ENCODE results near the gene JMJD6.
"Not testable (repeated sequence)": the region's sequence is repeated elsewhere in the genome, so short reads cannot be mapped to it uniquely, and the experiment has no call there.

JMJD6 gene

DNA sequence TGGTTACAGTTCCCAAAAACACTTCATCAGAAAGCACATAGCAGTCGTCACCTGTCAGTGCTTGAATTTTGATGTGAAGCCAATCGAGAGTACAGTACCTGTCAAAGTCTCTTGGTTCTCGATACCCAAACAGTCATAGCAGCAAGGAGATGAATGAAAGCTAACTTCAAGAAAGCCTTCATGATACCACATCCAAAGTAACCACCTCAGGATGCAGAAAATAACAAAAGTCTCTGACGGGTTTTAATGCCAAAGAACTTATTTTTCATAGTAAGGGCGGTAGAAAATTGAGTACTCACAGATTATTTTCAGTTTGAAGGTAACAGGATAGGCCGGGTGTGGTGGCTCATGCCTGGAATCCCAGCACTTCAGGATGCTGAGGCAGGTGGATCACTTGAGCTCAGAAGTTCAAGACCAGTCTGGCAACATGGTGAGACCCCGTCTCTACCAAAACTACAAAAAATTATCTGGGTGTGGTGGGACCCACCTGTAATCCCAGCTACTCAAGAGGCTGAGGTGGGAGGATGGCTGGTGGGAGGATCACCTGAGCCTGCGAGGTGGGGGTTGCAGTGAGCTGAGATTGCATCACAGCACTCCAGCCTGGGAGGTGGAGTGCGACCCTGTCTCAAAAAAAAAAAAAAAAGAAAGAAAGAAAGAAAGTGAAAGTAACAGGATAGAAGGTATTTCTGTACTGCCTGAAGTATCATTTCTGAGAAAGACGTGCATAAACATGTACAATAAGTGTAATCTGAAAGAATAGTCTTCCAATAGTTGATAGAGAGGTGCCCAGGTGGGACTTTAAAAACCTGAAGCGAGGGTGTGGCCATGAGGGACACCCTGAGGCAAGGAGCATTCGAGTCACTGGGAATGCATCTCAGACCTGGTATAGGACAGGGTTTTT, 26.9 kb upstream of the JMJD6 start:
- no peak overlapping the region for H3K4me3 ChIP-seq (ENCODE audit: low read depth, low read length)
- TF ChIP-seq, protein P1, sequence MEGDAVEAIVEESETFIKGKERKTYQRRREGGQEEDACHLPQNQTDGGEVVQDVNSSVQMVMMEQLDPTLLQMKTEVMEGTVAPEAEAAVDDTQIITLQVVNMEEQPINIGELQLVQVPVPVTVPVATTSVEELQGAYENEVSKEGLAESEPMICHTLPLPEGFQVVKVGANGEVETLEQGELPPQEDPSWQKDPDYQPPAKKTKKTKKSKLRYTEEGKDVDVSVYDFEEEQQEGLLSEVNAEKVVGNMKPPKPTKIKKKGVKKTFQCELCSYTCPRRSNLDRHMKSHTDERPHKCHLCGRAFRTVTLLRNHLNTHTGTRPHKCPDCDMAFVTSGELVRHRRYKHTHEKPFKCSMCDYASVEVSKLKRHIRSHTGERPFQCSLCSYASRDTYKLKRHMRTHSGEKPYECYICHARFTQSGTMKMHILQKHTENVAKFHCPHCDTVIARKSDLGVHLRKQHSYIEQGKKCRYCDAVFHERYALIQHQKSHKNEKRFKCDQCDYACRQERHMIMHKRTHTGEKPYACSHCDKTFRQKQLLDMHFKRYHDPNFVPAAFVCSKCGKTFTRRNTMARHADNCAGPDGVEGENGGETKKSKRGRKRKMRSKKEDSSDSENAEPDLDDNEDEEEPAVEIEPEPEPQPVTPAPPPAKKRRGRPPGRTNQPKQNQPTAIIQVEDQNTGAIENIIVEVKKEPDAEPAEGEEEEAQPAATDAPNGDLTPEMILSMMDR (IDR thresholded peaks at IDR 0.05; ENCODE audit: low read depth, low read length): no peak

DNA sequence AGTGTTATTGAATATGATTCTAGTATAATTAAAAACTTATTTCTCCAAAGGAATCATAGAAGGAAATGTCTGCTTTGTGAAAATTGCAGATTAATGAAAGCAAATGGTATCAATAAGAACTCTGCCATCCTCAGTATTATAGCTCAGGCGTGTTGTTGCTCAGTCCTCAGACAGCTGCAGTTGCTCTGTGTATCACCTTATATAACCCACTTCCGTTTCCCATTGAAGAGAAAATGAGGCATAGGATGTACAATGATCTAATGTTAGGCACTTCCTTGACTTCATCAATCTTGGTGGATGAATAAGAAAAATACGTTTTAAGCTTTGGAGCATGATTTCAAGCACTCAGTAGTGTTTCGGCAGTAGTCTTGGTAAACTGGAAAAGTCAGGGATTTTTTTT, 25.6 kb upstream of the JMJD6 start:
- no peak overlapping the region for H3K4me3 ChIP-seq (ENCODE audit: low read depth, low read length)
- TF ChIP-seq, protein P1 (IDR thresholded peaks at IDR 0.05; ENCODE audit: low read depth, low read length): no peak

DNA sequence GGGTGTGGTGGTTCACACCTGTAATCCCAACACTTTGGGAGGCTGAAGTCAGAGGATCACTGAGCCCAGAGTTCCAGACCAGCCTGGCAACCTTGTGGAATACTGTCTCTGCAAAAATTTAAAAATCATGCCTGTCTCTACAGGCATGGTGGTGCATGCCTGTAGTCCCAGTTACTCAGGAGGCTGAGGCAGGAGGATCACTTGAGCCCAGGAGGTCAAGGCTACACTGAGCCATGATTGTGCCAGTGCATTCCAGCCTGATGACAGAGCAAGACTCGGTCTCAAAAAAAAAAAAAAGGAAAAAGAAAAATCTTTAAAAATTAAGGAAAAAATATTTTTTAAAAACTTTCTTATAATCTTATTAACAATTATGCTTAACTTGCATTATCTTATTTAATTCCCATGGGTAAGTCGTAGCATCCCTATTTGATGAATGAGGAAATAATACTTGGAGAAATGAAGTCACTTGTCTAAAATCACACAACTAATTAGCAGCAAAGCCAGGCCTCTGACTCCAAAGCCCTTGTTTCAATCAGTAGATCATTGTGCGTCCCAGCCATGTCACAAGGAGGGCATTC, 25.1 kb upstream of the JMJD6 start:
- no peak overlapping the region for H3K4me3 ChIP-seq (ENCODE audit: low read depth, low read length)
- TF ChIP-seq, protein P1 (IDR thresholded peaks at IDR 0.05; ENCODE audit: low read depth, low read length): no peak

DNA sequence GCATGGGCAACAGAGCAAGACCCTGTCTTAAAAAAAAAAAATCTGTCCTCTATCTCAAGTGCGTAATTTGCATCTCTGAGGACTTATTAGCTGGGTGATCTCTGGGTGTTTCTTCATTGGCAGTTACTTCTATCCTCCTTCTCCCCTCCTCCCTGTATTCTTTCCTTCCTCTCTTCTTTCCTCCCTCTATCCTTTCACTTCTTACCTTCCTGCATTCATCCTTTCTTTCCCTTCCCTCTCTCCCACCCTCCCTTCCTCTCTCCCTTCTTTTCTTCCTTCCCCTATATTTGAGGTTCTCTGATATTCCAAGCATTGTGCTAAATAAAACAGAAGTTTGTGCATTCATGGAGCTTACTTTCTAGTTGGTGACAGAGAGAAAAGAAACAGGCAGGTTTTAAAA, 22.3 kb upstream of the JMJD6 start:
- no peak overlapping the region for H3K4me3 ChIP-seq (ENCODE audit: low read depth, low read length)
- TF ChIP-seq, protein P1 (IDR thresholded peaks at IDR 0.05; ENCODE audit: low read depth, low read length): no peak

DNA sequence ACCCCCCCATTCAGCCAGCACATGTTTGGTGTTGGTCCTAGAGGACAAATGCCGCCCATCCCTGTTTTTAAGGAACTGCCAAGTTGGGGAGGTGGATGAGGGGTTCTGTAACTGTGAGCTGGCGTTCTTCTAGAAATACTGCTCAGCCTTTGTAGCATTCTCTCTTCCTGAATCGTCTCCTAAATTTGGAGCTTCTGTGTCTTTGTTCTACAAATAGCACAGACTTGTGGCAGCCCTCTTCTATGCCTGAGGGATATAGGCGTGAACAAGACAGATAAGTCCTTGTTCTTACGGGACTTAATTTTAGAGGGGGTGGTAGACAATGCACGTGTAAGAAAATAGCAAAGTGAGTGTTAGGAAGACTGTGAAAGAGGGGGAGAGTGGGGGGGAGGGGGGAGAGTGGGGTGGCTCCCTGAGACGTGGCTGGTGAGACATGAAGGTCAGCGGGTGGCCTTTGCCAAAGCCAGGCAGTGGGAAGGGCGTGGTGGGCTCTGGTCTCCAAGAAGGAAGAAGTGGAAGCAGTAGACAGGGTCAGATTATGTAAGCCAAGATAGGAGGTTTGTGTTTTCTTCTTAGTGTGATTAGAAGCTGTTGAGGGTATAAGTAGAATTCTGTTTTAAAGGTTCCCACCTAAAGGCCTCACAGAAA, 21.4 kb upstream of the JMJD6 start:
- H3K4me3 ChIP-seq (ENCODE audit: low read depth, low read length): no peak overlapping the region
- TF ChIP-seq, protein P1 (IDR thresholded peaks at IDR 0.05; ENCODE audit: low read depth, low read length): no peak

DNA sequence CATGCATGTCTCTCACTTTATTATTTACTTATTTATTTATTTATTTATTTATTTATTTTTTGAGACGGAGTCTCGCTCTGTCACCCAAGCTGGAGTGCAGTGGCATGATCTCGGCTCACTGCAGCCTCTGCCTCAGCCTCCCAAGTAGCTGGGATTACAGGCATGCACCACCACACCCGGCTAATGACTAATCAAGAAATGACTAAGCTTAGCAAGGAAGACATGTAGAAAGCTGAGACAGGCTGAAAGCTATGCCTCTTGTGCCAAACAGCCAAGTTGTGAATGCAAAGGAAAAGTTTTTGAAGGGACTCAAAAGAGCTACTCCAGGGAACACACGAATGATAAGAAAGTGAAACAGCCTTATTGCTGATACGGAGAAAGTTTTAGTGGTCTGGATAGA, 19.4 kb upstream of the JMJD6 start:
- not testable (repeated sequence) for H3K4me3 ChIP-seq (ENCODE audit: low read depth, low read length)

DNA sequence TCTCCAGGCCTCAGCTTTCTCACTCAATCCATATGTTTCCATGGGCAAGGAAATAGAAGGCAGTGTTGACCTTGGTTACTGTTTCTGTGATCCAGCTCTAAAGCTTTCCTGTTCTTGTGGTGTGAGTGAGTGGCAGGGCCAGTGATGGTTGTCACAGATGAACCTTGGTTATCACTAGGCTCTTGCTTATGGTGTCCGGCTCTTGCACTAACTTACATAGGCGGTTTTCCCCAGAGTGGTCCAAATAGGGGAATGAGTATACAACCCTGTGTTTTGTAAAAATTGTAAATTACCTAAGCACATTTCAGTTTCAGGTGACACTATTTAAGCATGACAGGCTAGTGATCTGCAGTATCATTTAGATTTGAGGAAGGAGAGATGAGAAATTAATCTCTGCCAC, 18.3 kb upstream of the JMJD6 start:
- H3K4me3 ChIP-seq (ENCODE audit: low read depth, low read length): no peak overlapping the region
- TF ChIP-seq, protein P1 (IDR thresholded peaks at IDR 0.05; ENCODE audit: low read depth, low read length): no peak

Data from WI38 (cell line).